Measurements from ENCODE around the gene YAP1.

The YAP1 gene

DNA sequence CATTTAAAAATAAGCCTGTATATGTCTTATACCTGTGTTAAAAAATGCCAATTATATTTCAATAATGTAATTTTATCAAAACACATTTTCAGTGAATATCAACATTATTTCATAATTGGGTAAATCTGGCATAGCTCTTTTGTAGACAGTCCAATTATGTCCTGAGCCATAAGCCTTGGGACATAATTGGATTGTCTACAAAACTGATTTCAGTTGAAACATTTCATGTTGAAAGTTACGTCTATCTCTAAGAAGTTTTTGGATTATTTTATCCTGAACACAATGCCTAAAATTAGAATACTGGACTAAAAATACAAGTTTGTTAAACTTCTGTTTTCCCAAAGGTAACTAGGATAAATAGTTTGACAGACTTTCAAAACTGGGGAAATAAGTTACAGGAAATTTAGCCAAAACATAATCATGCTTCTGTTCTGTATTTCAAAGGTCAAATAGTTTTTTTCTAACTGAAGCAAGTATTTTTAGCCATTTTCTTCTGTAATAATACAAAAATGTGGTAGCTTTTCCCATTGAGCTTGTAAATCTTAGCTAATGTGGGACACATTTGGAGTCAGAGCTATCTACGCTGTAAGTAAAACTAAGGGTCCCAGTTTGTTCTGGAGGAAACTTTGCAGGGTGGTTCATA is 106.3 kb downstream of the YAP1 start:
- Histone ChIP-seq H3F3A (ENCODE audit: insufficient read depth, low read length) (no peaks in the 10 kb centered on the region), H2AFZ (ENCODE audit: low read length) (no peak overlapping the region), H4K20me1 (ENCODE audit: insufficient read depth, low read length) (no peaks in the 10 kb centered on the region), H3K4me3 (ENCODE audit: low read length) (no peak overlapping the region), H3K4me1 (ENCODE audit: low read length) (no peaks in the 10 kb centered on the region), H3K9me3 (replicated peaks; ENCODE audit: insufficient read depth, low read length) (no peaks in the 10 kb centered on the region), H3K27ac (ENCODE audit: low read length) (no peak overlapping the region), H3K27me3 (replicated peaks; ENCODE audit: insufficient read depth, low read length) (no peaks in the 10 kb centered on the region), H3K79me2 (ENCODE audit: low read length) (no peaks in the 10 kb centered on the region), H3K9me2 (replicated peaks; ENCODE audit: insufficient read depth, low read length) (no peaks in the 10 kb centered on the region), H3K4me2 (ENCODE audit: low read depth, low read length) (no peak overlapping the region), H3K9ac (ENCODE audit: low read length) (no peak overlapping the region), H3K36me3 (replicated peaks; ENCODE audit: insufficient read depth, low read length) (no peaks in the 10 kb centered on the region)
- TF ChIP-seq EZH2 (optimal IDR thresholded peaks at IDR 0.05; ENCODE audit: low read depth, low read length) (no peak), EZH2phosphoT487 (IDR thresholded peaks at IDR 0.05; ENCODE audit: low read length) (no peak)
- TF ChIP-seq, protein P1, sequence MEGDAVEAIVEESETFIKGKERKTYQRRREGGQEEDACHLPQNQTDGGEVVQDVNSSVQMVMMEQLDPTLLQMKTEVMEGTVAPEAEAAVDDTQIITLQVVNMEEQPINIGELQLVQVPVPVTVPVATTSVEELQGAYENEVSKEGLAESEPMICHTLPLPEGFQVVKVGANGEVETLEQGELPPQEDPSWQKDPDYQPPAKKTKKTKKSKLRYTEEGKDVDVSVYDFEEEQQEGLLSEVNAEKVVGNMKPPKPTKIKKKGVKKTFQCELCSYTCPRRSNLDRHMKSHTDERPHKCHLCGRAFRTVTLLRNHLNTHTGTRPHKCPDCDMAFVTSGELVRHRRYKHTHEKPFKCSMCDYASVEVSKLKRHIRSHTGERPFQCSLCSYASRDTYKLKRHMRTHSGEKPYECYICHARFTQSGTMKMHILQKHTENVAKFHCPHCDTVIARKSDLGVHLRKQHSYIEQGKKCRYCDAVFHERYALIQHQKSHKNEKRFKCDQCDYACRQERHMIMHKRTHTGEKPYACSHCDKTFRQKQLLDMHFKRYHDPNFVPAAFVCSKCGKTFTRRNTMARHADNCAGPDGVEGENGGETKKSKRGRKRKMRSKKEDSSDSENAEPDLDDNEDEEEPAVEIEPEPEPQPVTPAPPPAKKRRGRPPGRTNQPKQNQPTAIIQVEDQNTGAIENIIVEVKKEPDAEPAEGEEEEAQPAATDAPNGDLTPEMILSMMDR (IDR thresholded peaks at IDR 0.05; ENCODE audit: low read length), result no peak
- no peak for DNase-seq

DNA sequence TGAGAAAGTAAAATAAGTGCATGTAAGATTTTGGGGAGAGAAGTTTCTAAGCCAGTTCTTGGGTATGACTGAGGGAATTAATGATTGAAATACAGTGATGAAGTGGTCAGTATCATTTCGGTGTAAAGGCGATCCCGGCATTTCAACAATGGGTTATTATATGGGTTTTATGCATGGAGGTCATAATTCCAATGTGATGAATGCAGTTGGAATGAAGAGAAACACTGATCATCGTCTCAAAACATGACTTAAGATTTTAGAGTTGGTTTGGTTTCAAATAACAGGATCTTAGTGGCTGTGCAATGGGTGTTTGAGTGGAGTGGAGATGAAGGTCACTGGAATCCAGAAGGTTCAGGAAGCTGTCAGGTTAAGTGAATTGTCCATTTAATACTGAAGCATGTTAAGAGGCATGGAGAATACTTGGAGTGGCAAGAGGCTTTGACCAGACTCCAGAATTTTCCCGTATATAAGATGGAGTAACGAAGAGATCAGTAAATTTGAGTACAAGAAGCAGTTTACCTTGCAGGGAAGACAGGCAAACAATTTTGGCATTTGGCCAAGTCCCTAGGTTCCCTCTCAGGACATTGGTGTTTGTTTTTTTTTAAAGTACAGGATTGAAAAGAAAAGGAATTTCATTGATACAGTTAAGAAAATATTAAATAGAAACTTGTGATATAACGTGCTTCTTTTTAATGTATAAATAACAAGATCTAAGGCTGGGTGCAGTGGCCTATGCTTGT is 110.7 kb downstream of the YAP1 start:
- H3K4me2 ChIP-seq (ENCODE audit: low read depth, low read length), result no peak overlapping the region

DNA sequence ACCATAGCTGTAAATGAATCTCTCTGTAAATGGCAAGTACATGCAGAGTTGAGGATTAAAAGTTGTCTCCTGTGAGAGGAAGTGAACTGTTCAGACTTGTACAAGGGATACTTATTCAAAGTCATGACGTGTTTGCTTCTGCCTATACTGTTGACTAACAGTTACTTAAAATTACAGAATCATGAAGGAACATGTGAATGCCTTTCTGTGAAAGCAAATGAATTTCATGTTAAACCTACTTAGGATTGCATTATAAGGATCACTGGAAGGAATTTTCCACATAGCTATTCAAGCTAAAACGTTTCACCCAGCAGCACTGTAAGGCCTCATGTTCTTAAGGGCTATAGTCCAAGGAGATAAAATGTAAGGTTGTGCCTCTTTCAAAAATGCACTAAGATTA is 113.6 kb downstream of the YAP1 start:
- DNase-seq, result no peak
- Histone ChIP-seq H3K9ac (ENCODE audit: low read length) (no peak overlapping the region), H3K9me3 (replicated peaks; ENCODE audit: insufficient read depth, low read length) (no peaks in the 10 kb centered on the region), H3K36me3 (replicated peaks; ENCODE audit: insufficient read depth, low read length) (no peaks in the 10 kb centered on the region), H3K27me3 (replicated peaks; ENCODE audit: insufficient read depth, low read length) (no peaks in the 10 kb centered on the region), H4K20me1 (ENCODE audit: insufficient read depth, low read length) (no peaks in the 10 kb centered on the region), H2AFZ (ENCODE audit: low read length) (no peak overlapping the region), H3F3A (ENCODE audit: insufficient read depth, low read length) (no peaks in the 10 kb centered on the region), H3K27ac (ENCODE audit: low read length) (no peak overlapping the region), H3K79me2 (ENCODE audit: low read length) (no peaks in the 10 kb centered on the region), H3K4me1 (ENCODE audit: low read length) (no peaks in the 10 kb centered on the region), H3K4me2 (ENCODE audit: low read depth, low read length) (no peak overlapping the region), H3K9me2 (replicated peaks; ENCODE audit: insufficient read depth, low read length) (no peaks in the 10 kb centered on the region), H3K4me3 (ENCODE audit: low read length) (no peak overlapping the region)
- TF ChIP-seq EZH2 (optimal IDR thresholded peaks at IDR 0.05; ENCODE audit: low read depth, low read length) (no peak), EZH2phosphoT487 (IDR thresholded peaks at IDR 0.05; ENCODE audit: low read length) (no peak)
- TF ChIP-seq, protein P1 (IDR thresholded peaks at IDR 0.05; ENCODE audit: low read length), result no peak

More for the DNA sequence above, 110.7 kb downstream of the YAP1 start:
- Histone ChIP-seq H3K27me3 (replicated peaks; ENCODE audit: insufficient read depth, low read length) (no peaks in the 10 kb centered on the region), H3K9ac (ENCODE audit: low read length) (no peak overlapping the region), H3K4me3 (ENCODE audit: low read length) (no peak overlapping the region), H3K4me1 (ENCODE audit: low read length) (no peaks in the 10 kb centered on the region), H3K36me3 (replicated peaks; ENCODE audit: insufficient read depth, low read length) (no peaks in the 10 kb centered on the region), H3K79me2 (ENCODE audit: low read length) (no peaks in the 10 kb centered on the region), H2AFZ (ENCODE audit: low read length) (no peak overlapping the region), H3K9me3 (replicated peaks; ENCODE audit: insufficient read depth, low read length) (no peaks in the 10 kb centered on the region), H4K20me1 (ENCODE audit: insufficient read depth, low read length) (no peaks in the 10 kb centered on the region), H3F3A (ENCODE audit: insufficient read depth, low read length) (no peaks in the 10 kb centered on the region), H3K9me2 (replicated peaks; ENCODE audit: insufficient read depth, low read length) (no peaks in the 10 kb centered on the region), H3K27ac (ENCODE audit: low read length) (no peak overlapping the region)
- no peak for DNase-seq
- no peak for TF ChIP-seq EZH2 (optimal IDR thresholded peaks at IDR 0.05; ENCODE audit: low read depth, low read length)
- TF ChIP-seq, protein P1 (IDR thresholded peaks at IDR 0.05; ENCODE audit: low read length), result no peak
- TF ChIP-seq EZH2phosphoT487 (IDR thresholded peaks at IDR 0.05; ENCODE audit: low read length), result no peak

Measured in MM.1S (cell line).